Duodenal mucosa (tissue), 2 donors: Measurements from ENCODE around the gene SYCE1L.

Source experiments
- H3K27ac ChIP-seq: one replicate; pipeline ENCODE4 v1.7.0; 2013; ENCODE audit warnings: low read depth, low read length
- H3K27me3 ChIP-seq, 2 donors: one replicate each; pipeline ENCODE4 v1.7.0; 2013; ENCODE audit warnings: low read length in 2 of 2, control low read depth in 1 of 2; ENCODE audit not compliant: insufficient read depth in 2 of 2, control insufficient read depth in 1 of 2
- H3K36me3 ChIP-seq, 2 donors: one replicate each; pipeline ENCODE4 v1.7.0; 2013; ENCODE audit warnings: low read length in 2 of 2, control low read depth in 1 of 2; ENCODE audit not compliant: insufficient read depth in 2 of 2, control insufficient read depth in 1 of 2
- H3K4me1 ChIP-seq, 2 donors: one replicate each; pipeline ENCODE4 v1.7.0; 2013; ENCODE audit warnings: low read length in 2 of 2, control low read depth in 1 of 2; ENCODE audit not compliant: insufficient read depth in 2 of 2, control insufficient read depth in 1 of 2
- H3K4me3 ChIP-seq, 2 donors: one replicate each; pipeline ENCODE4 v1.7.0; 2013; ENCODE audit warnings: low read length in 2 of 2, low read depth in 1 of 2
- H3K9ac ChIP-seq, 2 donors: one replicate each; pipeline ENCODE4 v1.7.0; 2013; ENCODE audit warnings: low read length in 2 of 2, low read depth in 1 of 2
- H3K9me3 ChIP-seq, 2 donors: one replicate each; pipeline ENCODE4 v1.7.0; 2013; ENCODE audit warnings: low read length in 2 of 2, control low read depth in 1 of 2; ENCODE audit not compliant: control insufficient read depth in 1 of 2

SYCE1L gene

DNA sequence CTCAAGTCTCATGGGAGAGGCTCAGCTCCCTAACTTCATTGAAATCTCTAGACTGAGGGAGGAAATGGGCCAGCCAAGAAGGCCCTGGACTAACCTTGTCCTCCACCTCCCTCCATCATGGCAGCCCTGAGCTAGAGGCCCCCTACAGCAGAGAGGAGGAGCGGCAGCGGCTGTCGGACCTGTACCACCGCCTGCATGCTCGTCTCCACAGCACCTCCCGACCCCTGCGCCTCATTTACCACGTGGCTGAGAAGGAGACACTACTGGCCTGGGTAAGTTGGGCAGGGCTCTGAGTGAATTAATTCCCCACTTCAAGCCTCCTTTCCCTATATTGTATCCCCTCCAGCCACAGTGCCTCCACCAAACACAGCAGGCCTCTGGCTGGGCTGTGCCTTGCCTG, 3.8 kb upstream of the SYCE1L start:
- Histone ChIP-seq H3K27me3 (no peaks in the 10 kb centered on the region), H3K4me3 (no peak overlapping the region), H3K9me3 (no peaks in the 10 kb centered on the region), H3K36me3 (peaks cover 33 to 68% of the 10 kb centered on the region in 2 donors), H3K4me1 (peaks cover 11 to 18% of the 10 kb centered on the region in 2 donors), H3K9ac (no peak overlapping the region), H3K27ac (no peak overlapping the region)

DNA sequence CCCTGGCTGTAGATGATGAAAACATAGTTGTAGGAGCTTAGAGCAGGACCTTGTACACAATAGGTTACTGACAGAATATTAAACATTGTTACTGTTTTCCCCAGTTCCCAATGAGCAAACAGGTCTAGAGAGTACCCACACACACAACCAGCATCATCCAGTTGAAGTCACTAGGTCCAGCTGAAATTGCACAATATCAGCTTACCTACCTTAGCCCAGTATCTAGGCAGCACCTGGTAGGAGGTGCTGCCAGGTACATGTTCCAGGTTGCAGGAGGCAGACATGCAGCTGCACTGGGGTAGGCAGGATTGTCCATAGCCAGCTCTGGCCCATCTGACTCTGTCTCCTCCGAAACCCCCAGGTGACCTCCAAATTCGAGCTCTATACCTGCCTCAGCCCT, 1.5 kb upstream of the SYCE1L start:
- no peaks in the 10 kb centered on the region for H3K9me3 ChIP-seq
- no peak overlapping the region for H3K9ac ChIP-seq
- peaks cover under 1 to 7% of the 10 kb centered on the region in 2 donors for H3K4me1 ChIP-seq
- no peak overlapping the region for H3K4me3 ChIP-seq
- no peak overlapping the region for H3K27ac ChIP-seq
- peaks cover 33 to 73% of the 10 kb centered on the region in 2 donors for H3K36me3 ChIP-seq
- no peaks in the 10 kb centered on the region for H3K27me3 ChIP-seq

DNA sequence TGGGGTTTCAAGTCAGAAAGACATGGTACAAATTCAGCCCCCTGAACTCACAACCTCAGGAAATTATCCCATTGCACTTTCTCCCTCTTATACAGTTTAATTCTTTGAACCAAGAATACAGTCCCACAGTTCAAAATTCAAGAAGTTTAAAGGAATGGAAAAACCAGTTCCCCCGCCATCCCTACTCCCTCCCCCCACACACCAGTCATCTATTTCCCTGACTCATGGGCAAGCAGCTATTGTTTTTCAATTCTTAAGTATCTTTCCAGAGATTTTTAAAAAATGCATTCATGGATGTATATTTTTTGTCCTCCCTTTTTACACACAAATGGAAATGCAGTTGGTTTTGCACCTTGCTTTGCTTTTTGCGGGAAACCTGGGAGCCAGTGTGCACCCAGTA, 7.3 kb downstream of the SYCE1L start:
- Histone ChIP-seq H3K9ac (no peak overlapping the region), H3K27ac (no peak overlapping the region), H3K27me3 (no peaks in the 10 kb centered on the region), H3K9me3 (no peaks in the 10 kb centered on the region), H3K36me3 (no peaks in the 10 kb centered on the region), H3K4me1 (no peaks in the 10 kb centered on the region), H3K4me3 (no peak overlapping the region)

DNA sequence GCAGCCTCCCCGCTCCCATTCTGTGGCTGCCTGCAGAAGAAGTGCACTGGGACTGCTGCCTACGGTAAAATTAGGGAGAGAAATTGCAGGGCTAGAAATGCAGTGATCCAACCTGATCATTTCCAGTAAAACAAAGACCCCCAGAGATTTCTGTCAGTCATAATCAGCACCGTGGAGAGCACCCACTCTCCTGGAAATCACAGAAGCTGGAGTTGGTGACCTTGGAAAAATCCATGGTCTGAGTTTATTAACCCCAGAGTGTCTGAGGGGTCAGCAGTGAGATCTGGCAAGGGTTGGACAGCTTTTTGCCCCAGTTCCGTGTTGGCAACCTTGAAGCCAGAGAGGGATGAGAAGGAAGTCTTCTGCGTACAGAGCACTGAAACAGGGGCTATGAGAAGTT, 7.8 kb downstream of the SYCE1L start:
- Histone ChIP-seq H3K27ac (no peak overlapping the region), H3K36me3 (no peaks in the 10 kb centered on the region), H3K9me3 (no peaks in the 10 kb centered on the region), H3K9ac (no peak overlapping the region), H3K27me3 (no peaks in the 10 kb centered on the region), H3K4me1 (peaks cover 0 to 3% of the 10 kb centered on the region in 2 donors), H3K4me3 (no peak overlapping the region)

DNA sequence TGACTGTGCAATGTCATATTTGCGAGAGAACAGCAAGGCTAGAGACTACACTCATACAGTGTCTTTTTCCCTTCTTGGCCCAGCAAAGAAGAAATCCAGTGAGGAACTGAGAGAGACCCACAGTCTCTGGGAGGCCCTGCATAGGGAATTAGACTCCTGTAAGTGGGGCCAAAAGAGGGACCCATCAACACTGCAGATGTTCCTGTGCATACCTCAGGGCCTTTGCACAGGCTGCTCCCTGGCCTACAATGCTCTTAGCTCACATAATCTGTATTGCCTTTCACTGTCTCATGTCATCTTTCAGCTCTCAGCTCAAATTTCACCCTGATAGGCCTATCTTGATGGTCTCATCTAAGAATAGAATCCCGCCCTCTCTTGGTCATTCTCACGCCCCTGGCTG, 9.2 kb downstream of the SYCE1L start:
- Histone ChIP-seq H3K27me3 (no peaks in the 10 kb centered on the region), H3K9me3 (no peaks in the 10 kb centered on the region), H3K4me1 (peaks cover 0 to 3% of the 10 kb centered on the region in 2 donors), H3K4me3 (no peak overlapping the region), H3K27ac (no peak overlapping the region), H3K9ac (no peak overlapping the region), H3K36me3 (no peaks in the 10 kb centered on the region)

DNA sequence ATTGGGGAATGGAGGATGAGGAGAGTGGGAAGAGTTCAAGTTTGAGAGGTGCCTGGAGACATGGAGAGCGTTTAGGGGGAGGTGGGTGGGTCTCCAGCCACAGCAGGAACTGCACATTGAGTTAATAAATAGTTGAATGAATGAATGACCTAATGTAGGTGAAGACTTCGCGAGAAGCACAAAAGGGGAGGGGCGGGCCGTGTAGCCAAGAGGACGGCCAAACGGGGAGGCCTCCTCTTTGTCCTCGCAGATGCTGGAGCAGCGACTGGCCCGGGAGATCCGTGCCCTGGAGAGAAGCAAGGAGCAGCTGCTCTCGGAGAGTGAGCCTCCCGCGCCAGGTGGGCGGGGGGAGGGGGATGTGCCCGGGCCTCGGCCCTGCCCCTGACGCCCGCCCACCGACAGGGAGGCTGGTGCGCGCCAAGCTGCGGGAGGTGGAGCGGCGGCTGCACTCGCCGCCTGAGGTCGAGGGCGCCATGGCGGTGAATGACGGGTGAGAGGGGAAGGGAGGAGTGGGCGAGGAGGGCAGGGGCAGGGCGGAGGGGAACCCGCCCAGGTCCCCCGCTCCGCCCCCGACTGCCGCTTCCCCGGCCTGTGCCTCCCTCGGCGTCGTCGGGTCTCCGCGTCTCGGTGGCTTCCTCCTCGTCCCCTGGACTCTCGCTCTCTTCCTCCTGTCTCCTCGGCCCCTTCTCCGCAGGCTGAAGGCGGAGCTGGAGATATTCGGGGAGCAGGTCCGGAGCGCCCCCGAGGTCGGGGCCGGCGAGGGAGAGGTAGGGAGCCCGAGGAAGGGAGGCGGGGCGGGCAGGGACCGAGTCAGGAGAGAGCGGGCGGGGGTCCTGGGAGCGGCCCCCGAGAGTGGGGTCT, 12.9 kb downstream of the SYCE1L start:
- Histone ChIP-seq H3K36me3 (no peaks in the 10 kb centered on the region), H3K4me1 (peaks cover 0 to 3% of the 10 kb centered on the region in 2 donors), H3K27me3 (no peaks in the 10 kb centered on the region), H3K9ac (peak overlapping the region; percentile 35 to 67), H3K4me3 (peak overlapping the region; percentile 66 to 76), H3K27ac (no peak overlapping the region), H3K9me3 (no peaks in the 10 kb centered on the region)

DNA sequence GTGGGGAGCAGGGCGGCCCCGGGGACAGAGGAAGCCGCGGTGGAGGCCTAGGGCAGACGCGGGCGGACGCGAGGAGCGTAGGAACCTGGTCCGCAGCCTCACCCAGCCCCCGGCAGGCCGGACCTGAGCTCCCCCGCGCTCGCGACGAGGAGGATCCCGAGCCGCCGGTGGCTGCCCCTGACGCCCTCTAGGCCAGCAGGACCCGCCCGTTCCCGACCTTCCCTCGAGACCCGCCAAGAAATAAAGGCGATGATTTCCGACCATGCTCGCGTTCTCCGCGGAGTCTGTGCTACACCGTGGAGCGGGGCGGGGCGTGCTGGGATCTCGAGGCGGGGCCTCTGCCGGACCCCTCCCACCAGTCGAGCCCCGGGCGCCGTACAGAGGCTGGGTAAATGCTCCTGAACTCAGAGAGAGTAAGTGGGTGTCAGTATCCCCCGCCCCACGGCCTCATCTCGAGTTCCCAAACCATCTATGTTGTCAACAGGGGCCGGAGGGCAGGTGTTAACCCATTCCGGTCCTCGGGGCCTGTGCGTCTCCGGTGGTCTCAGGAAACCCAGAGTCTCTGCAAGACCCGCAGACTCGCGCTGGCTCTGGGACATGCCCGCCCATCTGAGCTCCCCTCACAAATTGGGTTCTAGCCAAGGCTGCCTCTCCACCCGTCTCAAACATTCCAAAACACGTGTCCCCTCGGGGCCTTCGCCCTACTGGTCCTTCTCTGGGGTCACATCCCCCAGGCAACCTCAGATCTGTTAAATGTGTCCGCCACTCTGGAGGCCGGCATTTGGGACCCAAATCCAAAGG, 13.7 kb downstream of the SYCE1L start:
- H3K4me3 ChIP-seq = peak overlapping the region; percentile 66 to 76
- peaks cover 0 to 3% of the 10 kb centered on the region in 2 donors for H3K4me1 ChIP-seq
- no peaks in the 10 kb centered on the region for H3K36me3 ChIP-seq
- H3K27ac ChIP-seq = no peak overlapping the region
- H3K9me3 ChIP-seq = no peaks in the 10 kb centered on the region
- H3K27me3 ChIP-seq = no peaks in the 10 kb centered on the region
- peak overlapping the region; percentile 35 to 67 for H3K9ac ChIP-seq

DNA sequence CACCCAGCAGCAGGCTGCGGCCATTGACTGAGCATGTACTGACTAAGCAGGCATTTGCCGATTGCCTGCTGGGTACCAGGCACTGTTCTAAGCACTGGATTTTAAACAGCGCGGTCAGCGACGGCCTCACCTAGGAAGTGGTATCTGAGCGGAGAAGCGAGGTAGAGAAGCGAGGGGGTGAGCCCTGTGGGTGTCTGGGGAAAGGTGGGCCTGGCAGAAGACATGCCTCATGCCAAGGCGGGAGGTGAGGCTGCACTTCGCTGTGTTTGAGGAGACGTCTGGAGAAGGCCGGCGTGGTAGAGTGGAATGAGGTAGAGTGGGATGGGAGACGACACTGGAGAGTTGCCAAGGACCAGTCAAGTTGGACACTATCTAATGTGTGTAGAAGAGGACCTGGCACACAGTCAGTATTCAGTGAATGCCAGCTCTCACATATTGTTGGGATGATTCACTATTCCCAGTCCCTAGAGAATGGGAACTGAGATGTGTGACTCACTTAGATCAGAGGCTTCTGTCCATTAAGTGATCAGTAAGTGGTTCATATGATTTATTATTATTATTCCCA, 14.4 kb downstream of the SYCE1L start:
- Histone ChIP-seq H3K27ac (no peak overlapping the region), H3K9ac (no peak overlapping the region), H3K36me3 (no peaks in the 10 kb centered on the region), H3K9me3 (no peaks in the 10 kb centered on the region), H3K27me3 (no peaks in the 10 kb centered on the region), H3K4me1 (peaks cover 0 to 3% of the 10 kb centered on the region in 2 donors), H3K4me3 (no peak overlapping the region)

DNA sequence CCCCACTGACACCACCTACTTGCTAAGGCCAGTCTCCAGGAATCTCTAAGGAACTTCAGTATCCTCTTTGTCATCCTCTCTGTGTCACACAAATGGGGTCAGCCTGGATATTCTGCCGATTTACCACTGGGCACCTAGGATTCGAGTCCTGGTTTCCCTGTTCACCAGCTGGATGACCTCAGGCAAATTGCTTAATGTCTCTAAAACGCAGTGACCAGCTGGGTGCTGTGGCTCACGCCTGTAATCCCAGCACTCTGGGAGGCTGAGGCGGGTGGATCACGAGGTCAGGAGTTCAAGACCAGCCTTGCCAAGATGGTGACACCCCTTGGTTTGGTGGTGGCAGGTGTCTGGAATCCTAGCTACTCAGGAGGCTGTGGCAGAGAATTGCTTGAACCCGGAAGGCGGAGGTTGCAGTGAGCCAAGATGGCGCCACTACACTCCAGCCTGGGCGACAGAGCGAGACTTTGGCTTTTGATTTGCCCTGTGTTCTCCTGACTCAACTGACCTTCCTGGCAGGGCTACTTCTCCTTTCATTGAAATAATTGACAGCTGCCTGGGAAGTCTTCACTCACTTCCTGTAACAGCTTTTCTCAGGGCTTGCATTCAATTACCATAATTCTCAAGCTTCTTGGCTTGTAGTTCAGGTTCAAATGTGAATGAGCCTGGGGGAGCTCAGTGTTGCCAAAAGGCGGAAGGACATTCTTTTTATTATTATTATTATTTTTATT, 15.4 kb downstream of the SYCE1L start:
- no peak overlapping the region for H3K9ac ChIP-seq
- peaks cover 0 to 3% of the 10 kb centered on the region in 2 donors for H3K4me1 ChIP-seq
- H3K27ac ChIP-seq = no peak overlapping the region
- no peaks in the 10 kb centered on the region for H3K9me3 ChIP-seq
- H3K4me3 ChIP-seq = no peak overlapping the region
- no peaks in the 10 kb centered on the region for H3K36me3 ChIP-seq
- H3K27me3 ChIP-seq = no peaks in the 10 kb centered on the region
